ENCODE data around the gene SLC44A1.
A peak's percentile ranks its signal among the peaks of the same experiment; 100 is the strongest.

The SLC44A1 gene

DNA sequence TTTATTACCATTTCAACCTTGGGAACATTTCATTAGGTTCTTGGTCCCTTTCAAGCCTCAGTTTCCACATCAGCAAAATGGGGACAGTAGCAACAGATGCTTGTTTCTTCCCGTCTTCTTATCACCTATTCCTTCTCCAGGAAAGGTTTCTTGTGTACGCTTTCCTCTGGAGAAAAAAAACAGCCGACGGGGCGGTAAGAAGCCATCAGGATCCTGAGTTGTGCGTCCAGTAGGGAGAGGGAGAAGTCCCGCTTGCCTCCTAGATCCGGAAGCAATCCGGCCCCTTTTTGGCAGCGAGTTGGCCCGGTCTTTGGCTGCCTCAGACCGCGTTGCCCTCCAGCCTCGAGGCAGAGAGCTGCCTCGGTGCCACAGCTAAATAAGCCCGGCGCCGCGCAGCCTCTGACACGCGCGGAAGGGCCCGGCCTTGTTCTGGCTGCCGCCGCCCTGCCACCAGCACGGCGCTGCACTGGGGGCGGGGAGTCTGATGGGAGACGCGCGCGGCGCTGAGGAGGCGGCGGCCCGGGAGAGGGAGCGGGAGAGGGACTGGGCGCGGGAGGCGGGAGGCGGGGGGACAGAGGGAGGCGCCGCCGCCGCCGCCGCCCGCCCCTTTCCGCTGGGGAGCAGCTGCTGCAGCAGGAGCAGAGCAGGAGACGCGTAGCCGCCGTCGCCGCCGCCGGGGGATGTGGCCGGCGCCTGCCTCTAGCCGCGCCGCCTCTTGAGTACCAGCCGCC lies at the start of gene SLC44A1:
SLC44A1 (plus strand) TSS at position 649 of the 731 bp plus-strand sequence. CDS start 218 bp downstream, outside the sequence.
- DNase-seq (ENCODE audit: low spot score): peak; percentile 97

DNA sequence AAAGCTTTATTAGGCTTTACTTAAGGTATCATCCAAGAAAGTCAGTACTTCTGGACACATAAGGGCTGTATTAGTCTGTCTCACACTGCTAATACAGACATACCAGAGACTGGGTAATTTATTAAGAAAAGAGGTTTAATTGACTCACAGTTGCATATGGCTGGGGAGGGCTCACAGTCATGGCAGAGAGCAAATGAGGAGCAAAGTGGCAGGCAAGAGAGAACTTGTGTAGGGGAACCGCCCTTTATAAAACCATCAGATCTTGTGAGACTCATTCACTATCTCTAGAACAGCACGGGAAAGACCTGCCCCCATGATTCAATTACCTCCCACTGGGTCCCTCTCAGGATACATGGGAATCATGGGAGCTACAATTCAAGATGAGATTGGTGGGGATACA lies 49.2 kb upstream of the SLC44A1 start:
- no peak for DNase-seq (ENCODE audit: low spot score)

DNA sequence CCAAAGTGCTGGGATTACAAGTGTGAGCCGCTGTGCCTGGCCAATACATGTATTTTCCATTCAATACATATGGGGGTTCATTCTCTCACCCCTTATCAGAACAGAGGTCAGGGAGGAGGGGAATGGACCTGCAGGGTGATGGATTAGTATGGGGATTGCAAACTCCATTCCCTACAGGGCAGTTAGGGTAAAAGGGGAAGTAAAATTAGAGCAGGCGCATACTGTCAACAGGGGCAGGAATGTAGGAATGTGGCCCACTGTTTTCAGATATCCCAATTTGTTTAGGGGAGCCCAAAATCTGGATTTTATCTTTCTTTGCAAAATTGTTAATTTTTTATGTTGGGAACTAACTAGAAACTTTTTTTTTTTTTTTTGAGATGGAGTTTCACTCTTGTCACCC lies 46.4 kb upstream of the SLC44A1 start:
- no peak for DNase-seq (ENCODE audit: low spot score)

DNA sequence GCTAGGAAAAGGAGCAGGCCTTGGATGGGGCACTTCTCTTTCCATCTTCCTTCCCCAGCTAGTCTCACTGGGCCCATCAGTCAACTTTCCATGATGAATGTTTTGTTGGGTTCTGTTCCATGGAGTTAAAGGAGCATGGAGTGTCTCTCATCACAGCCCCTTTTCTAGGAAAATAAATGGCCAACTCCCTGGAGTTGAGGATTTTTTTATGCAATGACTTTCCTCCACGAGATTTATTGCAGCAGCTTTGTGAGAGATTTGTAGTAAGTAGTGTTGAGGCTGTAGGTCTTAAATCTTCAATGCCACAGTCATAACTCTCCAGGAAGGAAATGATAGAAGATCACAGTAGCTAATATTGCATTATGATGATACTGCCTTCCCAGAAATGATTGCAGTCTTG lies 45.6 kb upstream of the SLC44A1 start:
- no peak for DNase-seq (ENCODE audit: low spot score)

DNA sequence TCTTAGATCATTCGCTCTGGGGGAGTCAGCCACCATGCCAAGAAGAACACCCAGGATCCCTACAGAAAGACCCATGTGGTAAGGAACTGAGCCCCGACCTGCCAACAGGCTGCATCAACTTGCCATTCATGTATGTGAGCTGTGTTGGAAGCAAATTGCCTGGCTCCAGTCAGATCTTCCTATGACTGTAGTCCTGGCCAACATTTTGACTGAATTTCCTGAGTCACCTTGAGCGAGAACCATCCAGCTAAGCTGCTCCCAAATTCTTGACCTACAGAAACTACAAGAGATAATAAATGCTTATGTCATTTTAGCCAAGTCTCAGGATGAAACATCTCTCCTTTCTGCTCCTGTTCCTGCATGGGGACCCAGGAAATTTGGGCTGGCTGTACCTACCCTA lies 40.0 kb upstream of the SLC44A1 start:
- DNase-seq (ENCODE audit: low spot score): no peak

DNA sequence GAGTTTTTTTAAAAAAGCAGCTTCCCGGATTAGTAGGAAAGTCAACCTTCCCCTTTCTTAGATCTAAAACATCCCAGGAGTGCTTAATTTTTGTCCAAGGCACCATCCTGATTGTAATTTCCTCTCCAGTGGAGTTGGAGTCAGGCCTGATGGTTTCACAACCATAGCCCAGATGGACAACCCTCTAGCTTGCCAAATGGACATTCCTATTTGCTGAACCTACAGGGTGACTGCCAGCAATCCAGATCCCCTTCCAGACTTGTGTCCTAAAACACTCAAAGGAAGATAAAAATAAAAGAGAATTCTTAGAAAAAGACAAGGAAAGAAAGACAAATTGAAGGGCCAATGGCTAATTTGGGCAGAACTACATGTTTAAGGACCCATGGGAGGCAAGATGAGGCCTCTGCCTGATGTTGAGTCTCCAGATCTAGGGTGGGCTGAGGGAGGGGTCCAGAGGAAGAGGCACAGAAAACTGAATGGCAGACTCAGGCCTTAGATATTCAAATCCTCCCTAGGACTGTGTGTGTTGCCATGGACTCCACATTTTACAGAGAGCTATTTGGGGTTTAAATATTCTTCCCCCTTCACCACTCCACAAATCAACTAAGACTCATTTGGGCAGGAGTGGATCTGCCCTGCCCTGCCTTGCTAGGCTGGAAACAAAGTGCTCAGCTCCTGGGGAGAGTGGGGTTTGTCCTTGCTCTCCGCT lies 38.5 kb upstream of the SLC44A1 start:
- no peak for DNase-seq (ENCODE audit: low spot score)

DNA sequence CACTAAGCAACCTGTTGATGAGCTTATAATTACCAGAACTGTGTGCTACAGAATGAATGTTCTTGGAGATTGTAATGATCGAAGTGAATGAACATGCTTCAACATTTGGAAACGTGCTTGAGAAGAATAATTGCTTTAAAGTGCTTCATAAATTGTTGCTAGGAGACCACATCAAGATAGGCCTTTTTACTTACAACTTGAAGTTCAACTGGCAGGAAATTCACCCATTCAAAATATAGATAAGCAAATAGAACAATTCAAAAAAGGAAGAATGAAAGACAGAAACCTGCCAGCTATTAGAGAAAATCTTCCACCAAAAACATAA lies 38.0 kb upstream of the SLC44A1 start:
- DNase-seq (ENCODE audit: low spot score): no peak

DNA sequence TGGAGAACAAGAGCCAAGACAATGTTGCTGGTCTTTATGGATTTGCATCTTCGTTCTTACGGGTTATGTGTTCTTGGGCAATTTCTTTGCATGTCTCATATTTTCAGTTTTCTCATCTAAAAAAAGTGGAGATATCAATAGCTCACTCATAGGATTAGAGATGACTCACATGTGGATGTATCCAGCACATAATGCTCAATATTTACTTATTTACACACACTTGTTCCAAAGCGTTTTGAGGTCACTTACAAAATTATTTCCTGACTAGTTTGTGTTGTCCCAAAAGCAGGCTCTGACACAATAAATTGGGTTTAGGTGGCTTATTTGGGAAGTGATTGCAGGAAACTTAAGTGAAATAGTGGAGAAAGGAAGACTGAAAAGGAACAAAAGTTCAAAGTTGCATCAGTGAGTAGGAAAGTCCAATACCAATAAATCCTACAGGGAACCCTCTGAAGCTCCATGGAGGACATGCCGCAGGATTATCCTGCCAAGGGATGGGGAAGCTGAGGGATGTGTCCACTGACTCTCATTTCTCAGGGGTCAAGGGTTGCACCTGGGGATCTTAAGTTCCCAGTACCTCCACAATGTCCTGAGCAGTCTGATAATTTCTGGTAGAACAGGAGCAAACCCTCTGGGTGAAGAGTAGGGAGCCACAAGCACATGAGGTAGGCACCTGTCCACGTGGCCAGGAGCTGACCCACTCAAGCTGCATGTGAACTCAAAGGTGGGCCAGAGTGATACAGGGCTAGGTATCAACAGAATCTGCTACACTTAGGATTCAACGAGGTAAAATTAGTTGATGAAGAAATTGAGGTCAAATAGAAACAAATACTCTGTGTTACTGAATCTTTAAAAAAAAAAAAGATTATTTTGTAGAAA lies 37.4 kb upstream of the SLC44A1 start:
- no peak for DNase-seq (ENCODE audit: low spot score)

DNA sequence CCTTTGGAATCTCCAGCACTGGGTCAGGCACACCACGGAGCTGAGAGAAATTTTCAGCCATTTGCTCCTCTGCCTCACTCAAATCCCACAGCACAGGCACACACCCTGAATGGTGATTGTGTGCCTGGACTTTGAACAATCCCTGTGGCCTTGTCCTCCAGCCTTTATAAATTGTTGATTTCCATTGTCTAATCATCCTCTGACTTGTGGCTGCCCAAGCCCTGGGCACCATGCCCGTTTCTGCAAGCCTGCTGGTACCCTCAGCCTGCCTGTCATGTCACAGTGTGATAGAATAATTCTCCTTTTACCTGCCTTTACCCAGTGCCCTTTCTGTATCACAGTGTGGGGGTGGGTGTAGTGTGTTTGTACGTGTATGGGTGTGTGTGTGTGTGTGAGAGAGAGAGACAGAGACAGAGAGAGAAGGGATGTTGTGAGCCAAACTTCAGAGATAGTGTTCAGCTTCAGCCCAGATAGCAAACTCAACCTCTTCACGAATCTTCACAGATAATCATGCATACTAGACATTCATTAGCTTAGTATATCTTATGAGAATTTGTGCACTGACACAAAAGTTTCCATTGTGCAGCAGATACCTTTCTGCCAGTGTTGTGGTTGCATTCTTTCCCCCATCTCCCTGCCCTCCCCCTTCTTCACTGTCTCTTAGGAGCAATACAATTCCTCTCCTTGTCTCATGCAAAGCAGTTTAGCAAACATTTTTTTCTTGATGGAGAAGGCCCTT lies 27.8 kb upstream of the SLC44A1 start:
- DNase-seq (ENCODE audit: low spot score): no peak

DNA sequence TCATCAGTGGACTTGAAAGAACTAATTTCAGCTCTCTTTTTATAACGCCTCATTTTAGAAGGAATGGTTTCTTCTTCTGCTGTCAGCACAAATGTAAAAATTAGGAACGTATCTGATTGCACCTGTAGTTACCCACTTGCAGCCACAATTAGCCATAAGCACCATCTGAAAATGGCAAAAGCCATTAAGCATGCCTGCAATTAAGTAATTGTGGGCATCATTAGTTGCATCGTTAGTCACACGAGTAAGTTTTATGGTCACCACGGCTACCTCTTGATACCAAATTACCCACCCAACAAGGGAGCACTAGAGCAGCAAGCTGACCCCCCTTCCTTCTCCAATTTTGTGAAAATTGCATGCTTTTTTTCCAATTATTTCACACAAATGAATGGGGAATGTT lies 25.8 kb upstream of the SLC44A1 start:
- no peak for DNase-seq (ENCODE audit: low spot score)

DNA sequence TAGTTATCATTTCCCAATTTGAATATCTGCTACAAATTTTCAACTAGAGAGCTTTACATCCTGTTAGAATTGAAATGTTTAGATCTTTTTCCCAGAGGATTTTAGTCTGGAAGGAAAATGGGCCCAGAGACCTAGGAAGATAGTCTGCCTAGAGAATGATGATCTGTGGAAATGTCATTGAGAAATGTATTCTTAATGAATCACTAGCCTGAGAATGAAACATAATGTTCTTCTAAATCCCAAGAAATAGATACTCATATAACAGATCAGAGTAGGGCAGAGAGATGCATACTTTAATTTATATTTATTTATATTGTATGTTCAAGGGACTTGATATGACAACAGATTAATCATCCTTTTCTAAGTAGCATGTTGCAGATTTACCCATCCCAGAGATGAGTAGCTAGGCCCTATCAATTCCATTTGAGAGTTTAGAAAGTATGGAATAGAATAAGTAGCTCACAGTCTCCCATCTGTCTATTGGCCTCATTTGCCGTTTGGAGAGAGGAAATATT lies 25.1 kb upstream of the SLC44A1 start:
- DNase-seq (ENCODE audit: low spot score): no peak

DNA sequence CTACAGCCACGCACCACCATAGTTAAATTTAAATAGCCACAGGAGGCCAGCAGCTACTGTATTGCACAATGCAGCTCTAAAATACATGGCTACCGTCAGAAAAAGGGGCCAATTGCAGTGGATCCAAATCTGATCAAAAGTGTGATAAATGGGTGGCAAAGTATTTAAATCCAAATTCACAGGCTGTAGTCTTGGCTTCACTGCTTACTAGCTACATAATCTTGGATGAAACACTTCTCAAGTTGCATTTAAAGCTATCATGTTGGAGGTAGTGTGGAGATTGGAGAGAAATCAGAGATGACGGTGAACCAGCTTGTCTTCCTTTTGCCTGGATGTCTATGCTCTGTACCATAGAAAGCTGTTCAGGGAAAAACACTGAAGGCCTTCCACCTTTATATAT lies 24.0 kb upstream of the SLC44A1 start:
- DNase-seq (ENCODE audit: low spot score): no peak

DNA sequence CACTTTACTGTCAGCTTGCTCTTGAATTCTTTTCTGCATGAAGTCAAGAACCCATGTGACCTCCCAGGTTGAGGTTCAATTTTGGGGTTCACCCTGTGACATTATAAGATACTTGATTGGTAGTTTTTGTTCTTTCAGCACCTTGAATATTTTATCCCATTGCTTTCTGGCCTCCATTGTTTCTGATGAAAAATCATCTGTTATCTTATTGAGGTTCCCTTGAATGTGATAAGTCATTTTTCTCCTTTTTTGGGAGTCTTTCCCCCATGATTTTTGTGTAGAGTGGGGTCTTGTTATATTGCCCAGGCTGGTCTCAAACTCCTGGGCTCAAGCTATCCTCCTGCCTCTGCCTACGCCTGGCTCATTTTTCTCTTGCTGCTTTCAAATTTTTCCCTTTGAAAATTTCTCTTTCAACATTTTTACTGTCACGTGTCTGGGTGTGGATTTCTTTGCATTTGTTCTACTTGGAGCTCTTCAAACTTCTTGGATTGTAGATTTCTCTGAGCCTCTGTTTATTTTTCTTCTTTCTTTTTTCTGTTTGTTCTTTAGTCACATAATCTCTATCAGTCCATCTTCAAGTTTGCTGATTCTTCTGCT lies 20.8 kb upstream of the SLC44A1 start:
- no peak for DNase-seq (ENCODE audit: low spot score)

DNA sequence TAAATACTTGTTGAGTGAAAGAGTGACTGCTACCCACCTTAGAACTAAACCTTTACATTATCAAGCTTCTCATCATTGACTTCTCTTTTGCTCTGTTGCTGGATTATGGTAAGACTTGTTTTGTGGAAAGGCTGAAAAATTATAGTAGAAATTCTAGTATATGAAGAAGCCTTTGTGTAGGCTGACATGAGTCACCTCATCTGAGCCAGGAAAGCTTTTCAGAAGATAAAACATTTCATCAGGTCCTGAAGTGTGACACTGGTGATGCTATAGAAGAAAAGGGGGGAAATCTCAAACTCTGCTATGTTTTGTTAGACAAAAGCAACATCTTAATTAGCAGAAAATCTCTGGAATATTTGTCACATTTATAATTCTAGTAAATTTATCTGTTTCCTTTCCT lies 18.4 kb upstream of the SLC44A1 start:
- DNase-seq (ENCODE audit: low spot score): no peak

DNA sequence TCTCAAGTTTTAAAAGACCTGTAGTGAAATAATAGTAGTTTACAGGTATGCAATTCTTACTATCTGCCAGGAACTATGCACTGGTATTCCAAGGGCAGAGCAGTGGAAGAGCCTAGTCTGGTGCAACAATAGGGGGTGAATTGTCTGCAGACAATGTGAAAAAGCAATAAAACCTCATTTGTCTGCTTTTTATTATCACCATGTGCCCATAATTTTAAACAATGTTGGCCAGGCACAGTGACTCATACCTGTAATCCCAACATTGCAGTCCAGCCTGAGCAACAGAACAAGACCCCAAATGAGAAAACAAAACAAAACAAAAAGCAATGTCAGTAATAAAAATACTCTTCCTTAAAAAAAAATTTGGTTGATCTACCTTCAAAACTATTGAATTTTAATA lies 12.2 kb upstream of the SLC44A1 start:
- no peak for DNase-seq (ENCODE audit: low spot score)

DNA sequence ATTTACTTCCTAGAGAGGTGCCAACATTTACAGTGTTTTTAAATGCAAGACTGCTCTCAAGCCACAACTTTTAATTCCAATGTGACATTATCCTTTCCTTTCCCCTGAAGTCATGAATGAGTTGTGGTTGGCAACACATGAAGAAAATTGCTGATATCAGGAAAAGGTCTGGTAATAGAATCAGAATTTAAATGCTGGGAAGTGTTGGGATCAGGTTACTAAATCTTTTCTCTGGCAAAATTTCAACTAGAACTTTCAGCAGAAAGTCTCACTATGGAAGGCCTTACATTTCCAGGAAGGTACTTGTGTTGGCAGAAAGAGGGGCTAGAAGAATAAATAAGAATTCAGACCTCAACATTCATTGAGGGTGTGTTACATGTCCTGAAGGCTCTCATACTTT lies 10.6 kb upstream of the SLC44A1 start:
- DNase-seq (ENCODE audit: low spot score): no peak

DNA sequence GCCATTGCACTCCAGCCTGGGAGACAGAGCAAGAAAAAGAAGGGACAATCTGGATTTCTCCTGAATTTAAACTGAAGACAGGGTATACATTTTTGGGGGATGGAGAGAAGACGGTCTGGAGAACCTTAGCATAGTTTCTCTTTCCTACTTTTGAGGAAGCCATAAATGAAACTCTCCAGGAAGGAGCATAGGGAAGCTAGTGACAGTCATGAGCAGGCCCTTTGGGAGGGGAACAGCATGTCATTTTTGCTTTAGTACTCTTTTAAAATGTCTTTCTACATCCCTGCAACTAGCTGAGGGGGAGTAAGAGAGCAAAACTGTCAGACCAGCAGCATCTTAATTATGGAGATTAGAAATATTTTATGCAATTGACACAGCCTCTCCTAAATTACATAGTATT lies 8.2 kb upstream of the SLC44A1 start:
- no peak for DNase-seq (ENCODE audit: low spot score)

DNA sequence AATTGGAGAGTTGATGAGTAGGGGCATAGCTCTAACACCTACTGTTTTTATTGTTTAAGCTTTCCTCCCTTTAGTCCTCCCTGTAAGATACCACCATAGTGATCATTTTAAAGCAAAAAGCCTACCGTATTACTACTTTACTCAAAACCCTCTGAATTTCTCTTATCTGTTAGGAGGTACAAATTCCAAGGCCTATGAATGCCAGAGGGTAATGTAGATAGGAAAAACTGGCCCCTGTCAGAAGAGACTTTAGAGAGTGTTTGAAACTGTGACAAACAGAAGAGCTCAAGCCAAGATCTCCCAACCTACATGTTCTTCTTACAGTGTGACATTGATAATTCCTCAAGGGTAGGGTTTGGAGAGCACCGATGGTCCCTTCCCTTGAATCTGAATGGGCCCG lies 7.2 kb upstream of the SLC44A1 start:
- DNase-seq (ENCODE audit: low spot score): no peak

DNA sequence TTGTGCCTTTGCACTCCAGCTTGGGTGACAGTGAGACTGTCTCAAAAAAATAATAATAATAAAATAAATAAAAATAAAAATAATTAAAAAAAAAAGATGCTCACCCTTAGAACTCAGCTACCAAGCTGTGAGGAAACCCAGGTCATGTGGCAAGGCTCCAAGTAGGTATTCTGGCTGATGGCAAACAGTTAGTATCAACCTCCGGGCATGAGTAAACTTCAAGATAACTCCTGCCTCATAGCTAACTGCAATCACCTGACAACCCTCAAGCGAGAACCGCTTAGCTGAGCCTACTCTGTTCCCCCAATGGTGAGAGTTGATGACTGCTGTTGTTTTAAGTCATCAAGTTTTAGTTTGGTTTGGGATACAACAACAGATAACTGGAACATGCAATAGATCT lies 6.1 kb upstream of the SLC44A1 start:
- no peak for DNase-seq (ENCODE audit: low spot score)

DNA sequence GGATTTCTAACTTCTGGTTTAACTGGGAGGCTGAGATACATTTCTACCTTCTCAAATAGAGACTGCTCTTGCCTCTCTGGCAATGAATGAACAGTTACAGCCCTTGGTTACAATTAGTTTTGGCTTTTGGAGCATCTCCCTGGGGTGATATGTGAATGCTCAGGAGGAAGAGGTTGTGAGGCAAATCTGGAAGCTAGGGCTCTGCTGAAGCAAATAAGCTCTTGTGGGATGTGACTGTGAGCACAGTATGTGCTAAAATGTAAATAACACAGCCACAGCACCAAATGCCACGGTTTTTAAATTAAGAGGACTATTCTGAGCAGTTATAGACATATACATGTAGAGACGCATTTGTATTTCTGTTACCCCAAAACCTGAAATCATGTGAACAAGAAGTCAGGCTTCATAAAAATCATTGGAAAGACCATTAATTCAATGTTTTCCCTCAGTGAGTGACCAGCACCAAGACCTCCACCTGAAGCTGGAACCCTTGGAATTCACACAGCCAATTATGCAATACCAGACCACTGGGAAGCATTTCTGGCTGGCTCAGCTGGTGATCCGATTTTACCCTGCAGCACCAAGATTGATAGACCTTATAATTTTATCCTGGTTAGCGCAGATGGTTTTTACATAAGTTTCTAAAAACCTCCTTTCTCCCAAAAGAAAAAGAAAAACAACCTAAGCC lies 3.0 kb upstream of the SLC44A1 start:
- no peak for DNase-seq (ENCODE audit: low spot score)

DNA sequence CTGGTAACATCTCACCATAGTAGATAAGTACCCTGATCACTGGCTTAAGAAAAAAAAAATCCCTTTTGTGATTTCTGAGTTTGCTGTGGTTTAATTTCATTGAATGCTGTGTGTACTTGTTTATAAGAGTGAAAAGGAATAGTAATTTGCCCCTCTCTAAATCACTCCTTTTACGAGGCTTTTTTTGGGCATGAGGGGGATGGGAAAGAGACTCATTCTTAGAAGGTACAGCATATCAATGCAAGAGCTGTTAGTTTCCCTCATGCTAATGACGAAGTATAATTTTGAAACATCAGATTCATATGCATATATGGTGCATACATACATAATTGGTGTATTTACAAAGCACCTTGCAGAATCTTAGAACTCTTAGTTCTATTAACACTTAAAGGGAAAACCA lies 2.4 kb upstream of the SLC44A1 start:
- no peak for DNase-seq (ENCODE audit: low spot score)
